PC-9 (cell line): ENCODE results near the gene RIMBP2.

ENCODE experiments used
- EZH2 ChIP-seq: fragments of 200-600 bp; sonication (generic); IDR thresholded peaks from 2 replicates; pipeline ENCODE4 v1.8.0; 2017; ENCODE audit warnings: antibody characterized with exemption, low read depth
- TF ChIP-seq, protein P1 (sequence below): fragments of 200-600 bp; sonication (generic); conservative IDR thresholded peaks from 2 replicates; pipeline ENCODE4 v1.6.1; 2017; ENCODE audit warnings: mixed run types, antibody characterized with exemption, mild to moderate bottlenecking, moderate library complexity

DNA sequence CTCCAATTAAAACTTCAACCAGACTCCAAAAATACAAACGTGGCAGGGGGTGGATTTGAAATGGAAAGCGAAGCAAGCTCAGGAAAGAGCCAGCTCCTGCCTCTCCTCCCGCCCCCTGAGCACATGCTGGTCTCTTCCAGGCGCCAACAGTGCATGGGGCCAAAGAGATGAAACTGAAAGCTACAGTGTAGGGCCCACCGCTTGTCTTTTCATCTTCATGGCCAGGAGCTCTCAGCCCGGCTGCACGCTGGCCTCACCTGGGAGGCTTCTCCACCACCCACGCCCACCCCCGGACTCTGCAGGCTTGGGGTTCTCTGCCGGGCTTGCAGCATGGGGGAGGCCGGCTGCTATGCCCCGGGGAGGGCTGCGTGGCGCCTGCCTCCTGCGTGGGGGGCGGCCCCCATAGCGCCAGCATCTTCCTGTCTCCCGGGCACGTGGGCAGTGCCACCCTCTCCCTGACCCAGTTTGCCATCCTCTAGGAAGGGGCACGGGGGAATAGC lies 2.0 kb downstream of the RIMBP2 start:
- TF ChIP-seq, protein P1, sequence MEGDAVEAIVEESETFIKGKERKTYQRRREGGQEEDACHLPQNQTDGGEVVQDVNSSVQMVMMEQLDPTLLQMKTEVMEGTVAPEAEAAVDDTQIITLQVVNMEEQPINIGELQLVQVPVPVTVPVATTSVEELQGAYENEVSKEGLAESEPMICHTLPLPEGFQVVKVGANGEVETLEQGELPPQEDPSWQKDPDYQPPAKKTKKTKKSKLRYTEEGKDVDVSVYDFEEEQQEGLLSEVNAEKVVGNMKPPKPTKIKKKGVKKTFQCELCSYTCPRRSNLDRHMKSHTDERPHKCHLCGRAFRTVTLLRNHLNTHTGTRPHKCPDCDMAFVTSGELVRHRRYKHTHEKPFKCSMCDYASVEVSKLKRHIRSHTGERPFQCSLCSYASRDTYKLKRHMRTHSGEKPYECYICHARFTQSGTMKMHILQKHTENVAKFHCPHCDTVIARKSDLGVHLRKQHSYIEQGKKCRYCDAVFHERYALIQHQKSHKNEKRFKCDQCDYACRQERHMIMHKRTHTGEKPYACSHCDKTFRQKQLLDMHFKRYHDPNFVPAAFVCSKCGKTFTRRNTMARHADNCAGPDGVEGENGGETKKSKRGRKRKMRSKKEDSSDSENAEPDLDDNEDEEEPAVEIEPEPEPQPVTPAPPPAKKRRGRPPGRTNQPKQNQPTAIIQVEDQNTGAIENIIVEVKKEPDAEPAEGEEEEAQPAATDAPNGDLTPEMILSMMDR = no peak
- no peak for TF ChIP-seq EZH2
